ENCODE data around the gene RNF167. TPM values are rescaled to one million over a fixed set of nuclear protein-coding genes. Genes with fewer than 3 reads are reported as not detected.

Gene RNF167
- total RNA-seq, 1 donor from 2014 or later, result 10.3 TPM

DNA sequence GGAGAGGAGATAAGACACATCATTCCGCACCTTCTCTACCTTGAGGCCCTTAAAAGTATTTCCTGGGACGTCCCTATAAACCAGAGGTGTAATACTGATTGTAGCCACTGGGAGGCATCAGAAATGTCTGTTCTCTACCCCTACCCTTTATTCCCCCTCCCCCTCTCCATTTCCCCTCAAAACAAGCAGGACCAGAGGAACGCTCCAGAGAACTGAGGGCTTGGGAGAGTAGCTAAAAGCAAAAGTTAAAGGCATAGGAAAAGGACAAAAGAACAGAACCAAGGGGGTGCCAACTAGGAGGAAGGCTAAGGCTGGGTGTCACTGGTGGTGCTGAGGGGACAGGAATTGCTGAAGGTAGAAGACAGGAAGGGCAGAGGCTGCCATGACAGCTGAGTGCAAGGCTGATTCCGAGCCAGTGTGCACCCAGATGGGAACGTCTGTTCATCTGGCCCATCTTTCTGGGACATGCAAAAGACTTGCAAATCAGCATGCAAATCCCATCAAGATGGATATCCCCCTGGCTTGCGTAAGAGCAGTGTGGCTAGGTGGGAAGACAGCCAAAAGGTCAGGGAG, 40.7 kb downstream of the RNF167 start:
- DNase-seq, result no peak

DNA sequence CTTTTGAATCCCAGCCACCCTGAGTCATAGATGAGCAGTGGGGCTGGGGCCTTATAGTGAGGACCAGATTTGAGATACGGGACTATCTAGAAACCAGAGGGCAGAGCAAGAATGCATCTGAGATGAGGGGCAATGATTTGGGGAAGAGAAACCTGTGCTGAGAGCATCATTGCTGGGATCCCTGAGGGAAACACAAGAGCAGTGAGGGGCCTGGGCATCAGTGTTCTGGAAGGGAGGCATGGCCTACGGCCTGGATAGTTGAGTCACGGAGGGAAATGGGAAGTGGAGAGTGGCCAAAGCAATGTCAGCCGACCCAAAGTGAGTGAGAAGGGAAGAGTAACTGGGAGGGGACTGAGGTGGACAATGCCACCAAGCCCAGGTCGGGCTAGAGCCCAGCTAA, 42.2 kb downstream of the RNF167 start:
- DNase-seq, result no peak

DNA sequence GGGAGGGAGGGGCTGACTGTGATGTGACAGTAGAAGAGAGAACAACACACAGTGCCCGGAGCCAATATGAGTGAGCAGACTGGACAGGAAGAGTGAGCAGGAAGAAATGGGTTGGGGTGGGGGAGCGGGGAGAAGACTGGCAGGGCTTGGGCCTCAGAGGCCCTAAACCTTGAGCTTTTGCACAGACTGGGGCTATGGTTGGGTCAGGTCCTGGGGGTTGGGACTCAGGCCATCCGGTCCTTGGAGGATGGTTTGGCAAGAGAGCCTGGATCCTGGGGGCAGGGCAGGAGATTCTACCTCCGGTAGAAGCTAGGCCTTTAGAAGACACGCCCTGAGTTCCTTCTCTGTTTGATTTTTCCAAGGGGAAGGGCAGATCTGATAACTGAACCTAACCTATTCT, 46.3 kb downstream of the RNF167 start:
- no peak for DNase-seq

DNA sequence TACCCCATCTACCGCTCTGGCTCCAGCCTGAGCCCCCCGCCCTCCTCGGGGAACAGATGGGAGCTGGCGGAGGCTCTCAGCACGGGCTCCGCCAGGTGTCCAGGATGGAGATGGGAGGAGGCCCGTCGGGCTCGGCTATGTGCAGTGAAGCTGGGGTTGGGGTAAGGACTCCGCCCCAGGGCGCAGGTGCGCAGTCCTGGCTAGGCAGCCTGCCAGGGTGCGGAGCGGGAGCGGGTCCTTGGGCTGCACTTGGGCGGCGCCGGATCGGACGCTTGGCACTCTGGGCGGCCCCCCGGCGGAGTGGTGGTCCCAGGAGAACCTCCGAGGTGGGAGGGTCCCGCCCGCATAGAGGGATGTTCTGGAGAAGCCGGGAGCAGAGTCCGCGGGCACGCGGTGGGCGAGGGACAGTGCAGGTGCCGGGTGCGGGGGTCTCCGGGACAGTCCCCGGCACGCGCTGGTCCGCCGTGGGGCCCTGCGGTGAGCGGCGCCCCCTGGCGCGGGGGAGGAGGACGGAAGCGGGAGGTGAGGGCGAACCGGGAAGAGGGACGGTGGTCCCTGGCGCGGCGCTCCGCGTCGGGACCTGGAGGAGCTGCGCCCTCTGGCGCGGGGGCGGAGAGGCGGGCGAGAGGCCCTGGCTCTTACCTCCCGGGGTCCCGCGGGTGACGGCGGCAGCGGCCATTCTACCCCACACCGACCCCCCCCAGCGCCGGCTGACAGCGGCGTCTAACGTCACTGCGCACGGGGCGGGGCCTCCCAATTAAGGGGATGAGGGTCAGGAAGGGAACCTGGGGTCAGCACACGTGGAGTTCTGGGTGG, 47.1 kb downstream of the RNF167 start, which contains the start of gene CAMTA2:
TSS of gene CAMTA2 (minus strand) at position 725 of the 816 bp plus-strand sequence. CDS start 1,453 bp downstream, outside the sequence.
- DNase-seq, result peak; percentile 83

DNA sequence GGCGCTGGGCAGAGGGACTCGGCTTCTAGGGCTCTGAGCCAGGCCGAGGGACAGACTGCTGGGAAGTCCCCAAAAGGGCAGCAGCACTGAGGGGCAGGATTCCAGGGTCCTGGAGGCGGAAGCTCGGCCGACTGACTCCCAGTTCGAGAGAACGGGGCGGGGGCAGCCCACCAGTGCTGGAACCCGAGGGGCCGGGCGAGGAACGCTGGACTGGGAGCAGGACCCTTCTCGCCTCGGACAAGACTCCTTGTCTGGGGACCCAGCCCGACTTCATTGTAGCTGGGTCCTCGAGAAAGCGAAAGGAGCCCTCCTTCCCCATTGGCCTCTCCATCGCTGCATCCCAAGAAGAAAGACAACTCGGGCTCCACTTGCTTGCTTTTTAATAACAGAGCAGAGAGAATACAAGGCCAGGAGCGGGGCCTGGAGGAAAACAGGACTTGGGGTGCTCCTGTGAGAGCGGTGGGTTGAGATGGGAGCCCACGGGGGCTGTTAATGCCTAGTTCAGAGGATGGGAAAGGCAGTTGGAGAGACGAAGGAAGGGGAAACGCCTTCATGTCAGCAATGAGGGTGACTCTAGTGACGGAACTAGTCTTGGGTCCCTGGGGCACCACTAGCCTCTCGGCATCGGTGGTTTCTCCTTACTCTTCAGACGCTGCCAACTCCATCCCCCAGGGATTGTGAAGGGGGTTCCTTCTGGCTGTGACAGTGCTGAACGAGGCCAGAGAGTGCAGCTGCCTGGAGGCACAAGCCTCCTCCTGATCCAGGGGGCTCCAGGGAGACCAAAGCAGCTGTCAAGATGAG, 47.9 kb downstream of the RNF167 start:
- no peak for DNase-seq

DNA sequence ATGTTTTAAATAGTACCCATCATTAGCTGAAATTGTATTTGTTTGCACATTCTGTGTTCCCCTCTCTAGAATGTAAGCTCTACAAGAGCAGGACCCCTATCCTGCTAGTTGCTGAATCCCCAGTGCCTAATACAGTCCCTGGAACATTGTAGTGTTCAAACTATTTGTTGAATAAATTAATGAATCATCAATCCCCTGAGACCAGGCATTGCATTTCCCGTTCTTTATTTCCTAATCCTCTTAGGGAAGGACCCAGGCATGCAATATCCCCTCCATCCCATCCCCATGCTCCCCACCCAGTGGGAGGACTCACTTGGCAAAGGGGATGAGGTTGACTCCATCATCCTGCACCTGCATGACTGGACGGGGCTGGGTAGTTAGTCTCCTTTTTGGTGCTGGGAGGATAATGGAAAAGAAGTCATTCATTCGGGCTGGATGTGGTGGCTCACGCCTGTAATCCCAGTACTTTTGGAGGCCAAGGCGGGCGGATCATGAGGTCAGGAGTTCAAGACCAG, 54.1 kb downstream of the RNF167 start:
- DNase-seq, result no peak

Small RNA genes within 50 kb of the gene (small RNA-seq; reads per million reads assigned to genes)
- gene MIR6864, result 0.09 reads per million
- not detected for gene MIR6865

Other genes starting within 250 kb of the RNF167 start
- gene PELP1, start 236.1 kb upstream of the RNF167 start, total RNA-seq, result 33.5 TPM
- 10.5 TPM for gene ARRB2, start 229.6 kb upstream of the RNF167 start, total RNA-seq
- 5.6 TPM for gene MED11, start 208.8 kb upstream of the RNF167 start, total RNA-seq
- 0.31 TPM for gene ZMYND15, start 200.4 kb upstream of the RNF167 start, total RNA-seq
- gene CXCL16, start 200.3 kb upstream of the RNF167 start, total RNA-seq, result 1.2 TPM
- not detected for gene TM4SF5, start 168.4 kb upstream of the RNF167 start, total RNA-seq
- gene VMO1, start 153.9 kb upstream of the RNF167 start, total RNA-seq, result 0.62 TPM
- gene GLTPD2, start 151.3 kb upstream of the RNF167 start, total RNA-seq, result not detected
- 64.4 TPM for gene PSMB6, start 144.1 kb upstream of the RNF167 start, total RNA-seq
- gene PLD2, start 133.1 kb upstream of the RNF167 start, total RNA-seq, result 6.1 TPM
- 18.4 TPM for gene MINK1, start 106.9 kb upstream of the RNF167 start, total RNA-seq
- gene C17orf107, start 40.7 kb upstream of the RNF167 start, total RNA-seq, result 6.9 TPM
- 0.62 TPM for gene CHRNE, start 37.2 kb upstream of the RNF167 start, total RNA-seq
- gene GP1BA, start 8.0 kb upstream of the RNF167 start, total RNA-seq, result not detected
- gene SLC25A11, start 222 bp upstream of the RNF167 start, total RNA-seq, result 44.6 TPM
- gene PFN1, start 8.3 kb downstream of the RNF167 start, total RNA-seq, result 53.0 TPM
- 2.3 TPM for gene ENO3, start 10.9 kb downstream of the RNF167 start, total RNA-seq
- 21.1 TPM for gene SPAG7, start 27.5 kb downstream of the RNF167 start, total RNA-seq
- gene CAMTA2, start 47.4 kb downstream of the RNF167 start, total RNA-seq, result 5.1 TPM
- 0.31 TPM for gene INCA1, start 57.3 kb downstream of the RNF167 start, total RNA-seq
- 12.5 TPM for gene KIF1C, start 57.7 kb downstream of the RNF167 start, total RNA-seq
- gene SLC52A1, start 95.2 kb downstream of the RNF167 start, total RNA-seq, result not detected
- 9.8 TPM for gene ZFP3, start 138.2 kb downstream of the RNF167 start, total RNA-seq
- 14.3 TPM for gene ZNF232, start 171.6 kb downstream of the RNF167 start, total RNA-seq
- 0.16 TPM for gene USP6, start 175.8 kb downstream of the RNF167 start, total RNA-seq

Measured in occipital lobe (tissue), 3 donors.